ENCODE measurements around the gene PSMC3.

GRCh38 chr11:47410370-47411264 is 15.6 kb downstream of the PSMC3 start:
- TF ChIP-seq POLR2A (IDR thresholded peaks at IDR 0.05) (no peak), CTCF (IDR thresholded peaks at IDR 0.05) (no peak)
